ENCODE data around the gene MGAT4A.
"Not testable (repeated sequence)": the region's sequence is repeated elsewhere in the genome, so short reads cannot be mapped to it uniquely, and the experiment has no call there.

The MGAT4A gene

GRCh38 chr2:98729652-98730051 is 1.3 kb downstream of the MGAT4A start:
- Histone ChIP-seq H3K36me3 (ENCODE audit: insufficient read depth, low read length) (no peaks in the 10 kb centered on the region), H3K27ac (ENCODE audit: low read depth, low read length) (no peak overlapping the region), H3K79me2 (ENCODE audit: control insufficient read depth, insufficient read depth, low read length, unreplicated experiment) (no peaks in the 10 kb centered on the region), H3K4me3 (ENCODE audit: low read depth, low read length) (no peak overlapping the region), H3K27me3 (ENCODE audit: insufficient read depth, low read length) (peaks cover 65% of the 10 kb centered on the region), H3K4me1 (ENCODE audit: control insufficient read depth, insufficient read depth, low read length, unreplicated experiment) (no peaks in the 10 kb centered on the region), H2AFZ (ENCODE audit: low read length, unreplicated experiment) (no peak overlapping the region)

- H3K36me3 ChIP-seq (ENCODE audit: insufficient read depth, low read length); H3K4me1 ChIP-seq (ENCODE audit: control insufficient read depth, insufficient read depth, low read length, unreplicated experiment); H3K27ac ChIP-seq (ENCODE audit: low read depth, low read length); H3K79me2 ChIP-seq (ENCODE audit: control insufficient read depth, insufficient read depth, low read length, unreplicated experiment); H3K4me3 ChIP-seq (ENCODE audit: low read depth, low read length); H2AFZ ChIP-seq (ENCODE audit: low read length, unreplicated experiment): not testable (repeated sequence)
- peaks cover 56% of the 10 kb centered on the region for H3K27me3 ChIP-seq (ENCODE audit: insufficient read depth, low read length)
Observed at GRCh38 chr2:98728088-98728718, 2.7 kb downstream of the MGAT4A start.

- Histone ChIP-seq H3K4me1 (ENCODE audit: control insufficient read depth, insufficient read depth, low read length, unreplicated experiment) (no peaks in the 10 kb centered on the region), H3K27ac (ENCODE audit: low read depth, low read length) (no peak overlapping the region), H3K79me2 (ENCODE audit: control insufficient read depth, insufficient read depth, low read length, unreplicated experiment) (no peaks in the 10 kb centered on the region), H2AFZ (ENCODE audit: low read length, unreplicated experiment) (no peak overlapping the region), H3K27me3 (ENCODE audit: insufficient read depth, low read length) (peaks cover 49% of the 10 kb centered on the region), H3K36me3 (ENCODE audit: insufficient read depth, low read length) (no peaks in the 10 kb centered on the region), H3K4me3 (ENCODE audit: low read depth, low read length) (no peak overlapping the region)
Observed at GRCh38 chr2:98727369-98728087, 3.4 kb downstream of the MGAT4A start.

- Histone ChIP-seq H3K27me3 (ENCODE audit: insufficient read depth, low read length) (peaks cover 42% of the 10 kb centered on the region), H3K4me1 (ENCODE audit: control insufficient read depth, insufficient read depth, low read length, unreplicated experiment) (no peaks in the 10 kb centered on the region), H3K79me2 (ENCODE audit: control insufficient read depth, insufficient read depth, low read length, unreplicated experiment) (no peaks in the 10 kb centered on the region), H3K27ac (ENCODE audit: low read depth, low read length) (no peak overlapping the region), H2AFZ (ENCODE audit: low read length, unreplicated experiment) (no peak overlapping the region), H3K36me3 (ENCODE audit: insufficient read depth, low read length) (no peaks in the 10 kb centered on the region), H3K4me3 (ENCODE audit: low read depth, low read length) (no peak overlapping the region)
Observed at GRCh38 chr2:98726735-98727368, 4.1 kb downstream of the MGAT4A start.

GRCh38 chr2:98726205-98726604 is 4.7 kb downstream of the MGAT4A start:
- no peak overlapping the region for H3K27ac ChIP-seq (ENCODE audit: low read depth, low read length)
- peaks cover 38% of the 10 kb centered on the region for H3K27me3 ChIP-seq (ENCODE audit: insufficient read depth, low read length)
- H3K4me3 ChIP-seq (ENCODE audit: low read depth, low read length) = no peak overlapping the region
- H3K79me2 ChIP-seq (ENCODE audit: control insufficient read depth, insufficient read depth, low read length, unreplicated experiment) = no peaks in the 10 kb centered on the region
- no peaks in the 10 kb centered on the region for H3K36me3 ChIP-seq (ENCODE audit: insufficient read depth, low read length)
- no peak overlapping the region for H2AFZ ChIP-seq (ENCODE audit: low read length, unreplicated experiment)
- no peaks in the 10 kb centered on the region for H3K4me1 ChIP-seq (ENCODE audit: control insufficient read depth, insufficient read depth, low read length, unreplicated experiment)

GRCh38 chr2:98720286-98720685 is 10.6 kb downstream of the MGAT4A start:
- no peaks in the 10 kb centered on the region for H3K36me3 ChIP-seq (ENCODE audit: insufficient read depth, low read length)
- no peak overlapping the region for H2AFZ ChIP-seq (ENCODE audit: low read length, unreplicated experiment)

GRCh38 chr2:98717621-98718020 is 13.3 kb downstream of the MGAT4A start:
- Histone ChIP-seq H3K4me1 (ENCODE audit: control insufficient read depth, insufficient read depth, low read length, unreplicated experiment) (no peaks in the 10 kb centered on the region), H2AFZ (ENCODE audit: low read length, unreplicated experiment) (no peak overlapping the region), H3K27me3 (ENCODE audit: insufficient read depth, low read length) (peaks cover 18% of the 10 kb centered on the region), H3K4me3 (ENCODE audit: low read depth, low read length) (no peak overlapping the region), H3K27ac (ENCODE audit: low read depth, low read length) (no peak overlapping the region), H3K36me3 (ENCODE audit: insufficient read depth, low read length) (no peaks in the 10 kb centered on the region), H3K79me2 (ENCODE audit: control insufficient read depth, insufficient read depth, low read length, unreplicated experiment) (no peaks in the 10 kb centered on the region)

More at GRCh38 chr2:98720286-98720685, 10.6 kb downstream of the MGAT4A start:
- H3K79me2 ChIP-seq (ENCODE audit: control insufficient read depth, insufficient read depth, low read length, unreplicated experiment) = no peaks in the 10 kb centered on the region
- no peaks in the 10 kb centered on the region for H3K4me1 ChIP-seq (ENCODE audit: control insufficient read depth, insufficient read depth, low read length, unreplicated experiment)
- H3K4me3 ChIP-seq (ENCODE audit: low read depth, low read length) = no peak overlapping the region
- no peak overlapping the region for H3K27ac ChIP-seq (ENCODE audit: low read depth, low read length)
- H3K27me3 ChIP-seq (ENCODE audit: insufficient read depth, low read length) = peaks cover 6% of the 10 kb centered on the region

- Histone ChIP-seq H3K27ac (ENCODE audit: low read depth, low read length) (no peak overlapping the region), H3K36me3 (ENCODE audit: insufficient read depth, low read length) (no peaks in the 10 kb centered on the region), H3K27me3 (ENCODE audit: insufficient read depth, low read length) (peaks cover 26% of the 10 kb centered on the region), H3K79me2 (ENCODE audit: control insufficient read depth, insufficient read depth, low read length, unreplicated experiment) (no peaks in the 10 kb centered on the region), H2AFZ (ENCODE audit: low read length, unreplicated experiment) (no peak overlapping the region), H3K4me3 (ENCODE audit: low read depth, low read length) (no peak overlapping the region), H3K4me1 (ENCODE audit: control insufficient read depth, insufficient read depth, low read length, unreplicated experiment) (no peaks in the 10 kb centered on the region)
Observed at GRCh38 chr2:98716786-98717185, 14.1 kb downstream of the MGAT4A start.

- Histone ChIP-seq H3K36me3 (ENCODE audit: insufficient read depth, low read length) (no peaks in the 10 kb centered on the region), H3K27ac (ENCODE audit: low read depth, low read length) (no peak overlapping the region), H3K27me3 (ENCODE audit: insufficient read depth, low read length) (peaks cover 30% of the 10 kb centered on the region), H3K4me1 (ENCODE audit: control insufficient read depth, insufficient read depth, low read length, unreplicated experiment) (no peaks in the 10 kb centered on the region), H3K79me2 (ENCODE audit: control insufficient read depth, insufficient read depth, low read length, unreplicated experiment) (no peaks in the 10 kb centered on the region), H3K4me3 (ENCODE audit: low read depth, low read length) (no peak overlapping the region), H2AFZ (ENCODE audit: low read length, unreplicated experiment) (no peak overlapping the region)
Observed at GRCh38 chr2:98715812-98716451, 15.0 kb downstream of the MGAT4A start.

GRCh38 chr2:98713332-98714015 is 17.5 kb downstream of the MGAT4A start:
- Histone ChIP-seq H2AFZ (ENCODE audit: low read length, unreplicated experiment) (no peak overlapping the region), H3K27ac (ENCODE audit: low read depth, low read length) (no peak overlapping the region), H3K4me3 (ENCODE audit: low read depth, low read length) (no peak overlapping the region), H3K79me2 (ENCODE audit: control insufficient read depth, insufficient read depth, low read length, unreplicated experiment) (no peaks in the 10 kb centered on the region), H3K4me1 (ENCODE audit: control insufficient read depth, insufficient read depth, low read length, unreplicated experiment) (no peaks in the 10 kb centered on the region), H3K27me3 (ENCODE audit: insufficient read depth, low read length) (peaks cover 51% of the 10 kb centered on the region), H3K36me3 (ENCODE audit: insufficient read depth, low read length) (no peaks in the 10 kb centered on the region)
